Testis (tissue), 3 donors: ENCODE results near the gene GBP1. TPM values are rescaled to one million over a fixed set of nuclear protein-coding genes. Genes with fewer than 3 reads are reported as not detected.
"Not testable (repeated sequence)": the region's sequence is repeated elsewhere in the genome, so short reads cannot be mapped to it uniquely, and the experiment has no call there.

Experiments used
- DNase-seq: peaks from one replicate; pipeline ENCODE4 v3.0.0-alpha.2; 2019
- H3K27ac ChIP-seq, 2 donors: fragments of 200-600 bp; sonication (generic); one replicate each; pipeline ENCODE4 v1.5.1; 2019
- H3K27me3 ChIP-seq: fragments of 200-600 bp; sonication (generic); one replicate; pipeline ENCODE4 v1.5.1; 2019
- H3K36me3 ChIP-seq: fragments of 200-600 bp; sonication (generic); one replicate; pipeline ENCODE4 v1.5.1; 2017; ENCODE audit warnings: low read depth; ENCODE audit errors: missing control alignments
- H3K4me1 ChIP-seq: fragments of 200-600 bp; sonication (generic); one replicate; pipeline ENCODE4 v1.5.1; 2019
- H3K4me3 ChIP-seq, 2 donors: fragments of 200-600 bp; sonication (generic); one replicate each; pipeline ENCODE4 v1.5.1; 2017 to 2019
- H3K9me3 ChIP-seq: fragments of 200-600 bp; sonication (generic); one replicate; pipeline ENCODE4 v1.5.1; 2017
- CTCF ChIP-seq, 3 experiments: fragments of 450-650 bp in 2 of 3; fragments of 200-600 bp in 1 of 3; sonication (generic) in 1 of 3; IDR thresholded peaks; one replicate each; pipeline ENCODE4 v1.5.1; 2016 to 2019; ENCODE audit warnings: antibody characterized with exemption in 3 of 3, mild to moderate bottlenecking in 2 of 3, moderate library complexity in 1 of 3
- POLR2A ChIP-seq: fragments of 450-650 bp; IDR thresholded peaks from one replicate; pipeline ENCODE4 v1.6.1; 2017; ENCODE audit warnings: antibody characterized with exemption, mild to moderate bottlenecking, moderate library complexity
- WGBS, 2 donors: methylation state at CpG; one replicate each; pipeline ENCODE4 v1.1.5; 2018; 5-methylcytosine and 5-hydroxymethylcytosine counted together
- intact Hi-C: fragments of 100-400 bp; cut with DNase I; formaldehyde crosslinking; loops from one replicate; pipeline ENCODE4 v1.15.1; 2023; ENCODE audit warnings: low total_unique reads
- polyA plus RNA-seq: library from polyadenylated mRNA; stranded (reverse); fragments of 350-450 nt; fragmentation: Illumina TruSeq; extraction: RNeasy Lipid Tissue Mini Kit (QIAGEN cat#74804); gene quantifications from one replicate; pipeline ENCODE4 v1.2.3, GENCODE V29; 2014; ENCODE audit warnings: low read depth, low replicate concordance; ENCODE audit not compliant: insufficient read depth
- total RNA-seq, 2 donors: library from RNA; depleted of rRNA; stranded (reverse); fragments of >200 nt; gene quantifications; one replicate each; pipeline ENCODE4 v1.2.3, GENCODE V29; 2016

The GBP1 gene
- total and polyA plus RNA-seq, 3 donors from 2014 or later, result 11.3 to 21.5 (median 19.1) TPM

- no peaks in the 10 kb centered on the region for H3K9me3 ChIP-seq
- no peak for TF ChIP-seq POLR2A
- TF ChIP-seq CTCF (IDR thresholded peaks at IDR 0.05), result no peak
- no peak overlapping the region for H3K27ac ChIP-seq
- no peaks in the 10 kb centered on the region for H3K27me3 ChIP-seq
- intact Hi-C loops, result no loop called here
- no peaks in the 10 kb centered on the region for H3K36me3 ChIP-seq
- H3K4me1 ChIP-seq, result no peaks in the 10 kb centered on the region
- WGBS, 2 donors, result 97% methylated on average over 1 of the region's 1 CpG
- H3K4me3 ChIP-seq, result no peak overlapping the region
- no peak for DNase-seq
These were observed 23.3 kb downstream of the GBP1 start for GRCh38 chr1:89041721-89042120.

- no peak for TF ChIP-seq CTCF (IDR thresholded peaks at IDR 0.05)
- TF ChIP-seq POLR2A, result no peak
- Histone ChIP-seq H3K4me1 (no peaks in the 10 kb centered on the region), H3K4me3 (no peak overlapping the region), H3K27ac (no peak overlapping the region), H3K36me3 (no peaks in the 10 kb centered on the region), H3K9me3 (no peaks in the 10 kb centered on the region), H3K27me3 (no peaks in the 10 kb centered on the region)
- intact Hi-C loops, result no loop called here
- 76 to 91% methylated on average over 3 of the region's 3 CpGs for WGBS, 2 donors
- DNase-seq, result no peak
These were observed 23.8 kb downstream of the GBP1 start for GRCh38 chr1:89041119-89041641.

- Histone ChIP-seq H3K4me1 (no peaks in the 10 kb centered on the region), H3K36me3 (no peaks in the 10 kb centered on the region), H3K27ac (no peak overlapping the region), H3K9me3 (no peaks in the 10 kb centered on the region), H3K4me3 (no peak overlapping the region), H3K27me3 (no peaks in the 10 kb centered on the region)
- WGBS, 2 donors, result 100% methylated on average over 1 of the region's 1 CpG
- TF ChIP-seq POLR2A (no peak), CTCF (IDR thresholded peaks at IDR 0.05) (no peak)
- no peak for DNase-seq
- intact Hi-C loops, result no loop called here
These were observed 24.7 kb downstream of the GBP1 start for GRCh38 chr1:89040315-89040626.

GRCh38 chr1:89037186-89037585 is 27.8 kb downstream of the GBP1 start:
- intact Hi-C loops, result no loop called here
- Histone ChIP-seq H3K27me3 (no peaks in the 10 kb centered on the region), H3K36me3 (no peaks in the 10 kb centered on the region), H3K4me1 (no peaks in the 10 kb centered on the region), H3K27ac (no peak overlapping the region), H3K9me3 (no peaks in the 10 kb centered on the region), H3K4me3 (no peak overlapping the region)
- no peak for DNase-seq
- 88 to 95% methylated on average over 1 of the region's 1 CpG for WGBS, 2 donors
- TF ChIP-seq POLR2A, result no peak
- TF ChIP-seq CTCF (IDR thresholded peaks at IDR 0.05), result no peak

GRCh38 chr1:89035080-89035479 is 29.9 kb downstream of the GBP1 start:
- no peaks in the 10 kb centered on the region for H3K9me3 ChIP-seq
- H3K27me3 ChIP-seq, result no peaks in the 10 kb centered on the region
- no peak overlapping the region for H3K4me3 ChIP-seq
- H3K27ac ChIP-seq, result no peak overlapping the region
- no peaks in the 10 kb centered on the region for H3K36me3 ChIP-seq
- intact Hi-C loops, result no loop called here
- no peaks in the 10 kb centered on the region for H3K4me1 ChIP-seq
- TF ChIP-seq POLR2A, result no peak
- no peak for TF ChIP-seq CTCF (IDR thresholded peaks at IDR 0.05)
- no peak for DNase-seq
- 90 to 93% methylated on average over 1 of the region's 1 CpG for WGBS, 2 donors

- intact Hi-C loops, H3K9me3 ChIP-seq, H3K27me3 ChIP-seq, H3K4me3 ChIP-seq, H3K27ac ChIP-seq, DNase-seq, H3K36me3 ChIP-seq, H3K4me1 ChIP-seq: not testable (repeated sequence)
- 94 to 95% methylated on average over 5 of the region's 5 CpGs for WGBS, 2 donors
These were observed 31.0 kb downstream of the GBP1 start for GRCh38 chr1:89034004-89034403.

GRCh38 chr1:89029051-89029450 is 36.0 kb downstream of the GBP1 start:
- intact Hi-C loops, H3K27me3 ChIP-seq, H3K36me3 ChIP-seq, H3K4me1 ChIP-seq, H3K4me3 ChIP-seq, H3K27ac ChIP-seq, DNase-seq, H3K9me3 ChIP-seq: not testable (repeated sequence)
- WGBS, 2 donors, result 90 to 97% methylated on average over 2 of the region's 2 CpGs
